Fibroblast of villous mesenchyme (primary cell): Measurements from ENCODE around the gene GCSH. TPM values are rescaled to one million over a fixed set of nuclear protein-coding genes. Genes with fewer than 3 reads are reported as not detected.
A peak's percentile ranks its signal among the peaks of the same experiment; 100 is the strongest.

Source experiments
- DNase-seq: peaks from one replicate; pipeline ENCODE4 v3.0.0-alpha.2; 2010; ENCODE audit warnings: low read depth
- H3K4me3 ChIP-seq: 2 replicates; pipeline ENCODE4 v1.5.1; 2011; ENCODE audit warnings: low read depth, mild to moderate bottlenecking, low read length
- total RNA-seq: library from RNA; depleted of rRNA; stranded (reverse); fragments of >200 nt; gene quantifications from 2 replicates; pipeline ENCODE4 v1.2.3, GENCODE V29; 2012
- TF ChIP-seq, protein P1 (sequence below): IDR thresholded peaks from 2 replicates; pipeline ENCODE4 v1.5.1; 2012; ENCODE audit warnings: low read depth, mild to moderate bottlenecking, low read length; ENCODE audit not compliant: insufficient read depth

The GCSH gene
- total RNA-seq, 1 donor, result 21.2 TPM

DNA sequence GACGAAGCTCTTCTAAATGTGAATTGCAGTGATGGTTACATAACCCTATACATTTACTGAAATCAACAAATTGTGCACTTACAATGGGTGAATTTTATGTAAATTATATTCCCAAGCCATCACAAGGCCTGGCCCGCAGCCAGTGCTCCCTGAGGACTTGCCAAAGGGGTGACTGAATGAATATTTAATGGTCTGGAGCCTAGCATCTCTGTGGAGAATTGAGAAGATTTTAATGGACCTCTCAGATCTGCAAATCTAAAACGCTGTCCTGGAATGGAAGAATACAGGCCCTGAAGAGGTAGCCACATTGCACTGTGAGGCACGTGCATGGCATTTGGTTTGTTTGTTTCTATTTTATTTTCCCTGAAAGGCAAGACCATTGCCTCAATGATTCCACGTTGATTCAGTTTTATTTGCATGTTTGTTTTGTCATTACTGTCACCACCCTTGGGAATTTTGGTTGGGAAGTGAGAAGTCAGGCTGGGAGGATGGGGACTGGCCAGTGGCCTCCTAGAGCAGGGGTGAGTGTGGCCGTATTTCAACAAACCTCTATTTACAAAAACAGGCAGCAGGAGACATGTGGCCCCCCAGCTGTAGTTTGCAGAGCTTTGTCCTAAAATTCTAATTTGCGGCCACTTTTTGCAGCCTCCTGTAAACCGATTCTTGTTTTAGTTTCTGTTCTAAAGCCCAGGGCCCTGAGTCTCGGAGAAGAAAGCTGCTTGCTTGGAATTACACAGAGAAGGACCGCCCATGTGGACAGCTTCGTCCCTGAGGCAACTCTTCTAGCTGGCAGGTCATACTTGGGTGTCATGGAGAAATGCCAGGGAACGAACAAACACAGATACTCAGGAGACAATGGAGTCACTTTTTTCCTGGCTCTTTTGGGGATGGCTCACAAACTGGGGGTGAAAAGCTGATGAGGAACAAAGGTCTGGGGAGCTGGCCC, 40.5 kb upstream of the GCSH start:
- peak; percentile 67 for DNase-seq
- H3K4me3 ChIP-seq, result peak overlapping the region; percentile 24

DNA sequence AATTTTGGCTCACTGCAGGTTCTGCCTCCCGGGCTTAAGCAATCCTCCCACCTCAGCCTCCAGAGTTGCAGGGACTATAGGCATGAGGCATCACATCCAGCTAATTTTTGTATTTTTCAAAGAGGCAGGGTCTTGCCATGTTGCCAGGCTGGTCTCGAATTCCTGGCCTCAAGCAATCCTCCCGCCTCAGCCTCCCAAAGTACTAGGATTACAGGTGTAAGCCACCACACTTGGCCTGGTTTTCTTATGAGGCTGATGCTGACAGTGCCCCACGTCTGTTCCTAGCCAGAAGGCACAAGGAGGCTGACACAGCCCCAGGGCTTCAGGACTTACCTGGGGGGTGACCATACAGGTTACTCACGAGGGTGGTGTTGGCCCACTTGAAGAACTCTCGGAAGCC, 33.9 kb upstream of the GCSH start:
- TF ChIP-seq, protein P1, sequence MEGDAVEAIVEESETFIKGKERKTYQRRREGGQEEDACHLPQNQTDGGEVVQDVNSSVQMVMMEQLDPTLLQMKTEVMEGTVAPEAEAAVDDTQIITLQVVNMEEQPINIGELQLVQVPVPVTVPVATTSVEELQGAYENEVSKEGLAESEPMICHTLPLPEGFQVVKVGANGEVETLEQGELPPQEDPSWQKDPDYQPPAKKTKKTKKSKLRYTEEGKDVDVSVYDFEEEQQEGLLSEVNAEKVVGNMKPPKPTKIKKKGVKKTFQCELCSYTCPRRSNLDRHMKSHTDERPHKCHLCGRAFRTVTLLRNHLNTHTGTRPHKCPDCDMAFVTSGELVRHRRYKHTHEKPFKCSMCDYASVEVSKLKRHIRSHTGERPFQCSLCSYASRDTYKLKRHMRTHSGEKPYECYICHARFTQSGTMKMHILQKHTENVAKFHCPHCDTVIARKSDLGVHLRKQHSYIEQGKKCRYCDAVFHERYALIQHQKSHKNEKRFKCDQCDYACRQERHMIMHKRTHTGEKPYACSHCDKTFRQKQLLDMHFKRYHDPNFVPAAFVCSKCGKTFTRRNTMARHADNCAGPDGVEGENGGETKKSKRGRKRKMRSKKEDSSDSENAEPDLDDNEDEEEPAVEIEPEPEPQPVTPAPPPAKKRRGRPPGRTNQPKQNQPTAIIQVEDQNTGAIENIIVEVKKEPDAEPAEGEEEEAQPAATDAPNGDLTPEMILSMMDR, result no peak
- no peak for DNase-seq
- H3K4me3 ChIP-seq, result no peak overlapping the region

More for the DNA sequence above, 40.5 kb upstream of the GCSH start:
- TF ChIP-seq, protein P1, result no peak

- TF ChIP-seq, protein P1, result no peak
- no peak for DNase-seq
- no peak overlapping the region for H3K4me3 ChIP-seq
These were observed 32.7 kb upstream of the GCSH start for GRCh38 chr16:81128726-81129524.

DNA sequence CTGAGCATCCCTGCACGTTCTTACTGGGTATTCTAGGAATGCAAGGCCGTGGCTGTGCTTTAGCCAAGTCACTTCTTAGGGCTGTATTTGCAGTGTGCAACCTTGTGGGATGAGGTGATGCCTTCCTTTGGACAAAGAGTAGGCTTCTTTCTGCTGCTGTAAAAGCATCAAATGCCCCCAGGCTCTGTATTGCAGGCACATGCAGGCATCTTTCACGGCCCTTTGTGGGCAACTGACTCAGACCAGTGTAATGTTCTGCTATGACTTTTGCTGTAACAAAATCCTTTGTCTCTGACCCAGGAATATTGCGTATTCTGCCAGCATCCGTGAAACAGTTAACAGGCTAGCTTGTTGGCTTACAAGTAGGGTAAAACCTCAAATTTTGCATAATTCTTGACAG, 30.9 kb upstream of the GCSH start:
- DNase-seq, result no peak
- no peak overlapping the region for H3K4me3 ChIP-seq
- TF ChIP-seq, protein P1, result no peak

DNA sequence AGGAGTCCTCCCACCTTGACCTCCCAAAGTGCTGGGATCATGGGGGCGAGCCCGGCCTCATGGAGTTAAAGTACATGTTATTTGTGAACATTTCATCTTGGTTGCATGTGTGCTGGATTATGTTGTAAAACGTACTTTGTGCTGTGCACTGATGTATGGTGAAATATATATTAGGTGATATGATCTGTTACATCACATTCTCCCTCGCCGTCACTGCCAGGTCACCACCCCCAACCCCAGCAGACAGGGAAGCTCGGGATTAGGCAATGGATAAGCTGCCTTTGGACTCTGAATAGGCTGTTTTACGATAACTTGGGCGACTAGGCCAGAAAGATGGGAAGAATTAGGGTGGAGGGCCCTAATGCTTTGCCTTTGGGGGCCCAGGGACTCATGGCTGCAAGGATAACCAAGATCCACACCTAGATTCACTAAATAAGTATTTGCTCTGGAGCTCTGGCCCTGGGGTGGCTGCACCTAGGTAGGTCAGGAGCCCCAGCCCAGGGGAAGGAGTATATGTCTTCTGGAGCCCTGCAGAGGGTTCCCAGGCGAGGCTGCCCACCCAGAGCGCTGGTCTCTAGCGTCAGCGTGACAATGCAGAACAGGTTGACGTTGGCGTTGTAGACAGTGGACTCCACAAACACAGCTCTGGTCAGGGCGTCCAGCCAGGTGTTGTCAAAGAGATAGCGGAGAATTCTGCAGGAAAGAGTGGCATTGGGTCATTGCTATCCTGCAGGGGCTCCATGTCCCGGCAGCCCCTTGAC, 27.1 kb upstream of the GCSH start:
- no peak overlapping the region for H3K4me3 ChIP-seq
- TF ChIP-seq, protein P1, result no peak
- peak; percentile 68 for DNase-seq

DNA sequence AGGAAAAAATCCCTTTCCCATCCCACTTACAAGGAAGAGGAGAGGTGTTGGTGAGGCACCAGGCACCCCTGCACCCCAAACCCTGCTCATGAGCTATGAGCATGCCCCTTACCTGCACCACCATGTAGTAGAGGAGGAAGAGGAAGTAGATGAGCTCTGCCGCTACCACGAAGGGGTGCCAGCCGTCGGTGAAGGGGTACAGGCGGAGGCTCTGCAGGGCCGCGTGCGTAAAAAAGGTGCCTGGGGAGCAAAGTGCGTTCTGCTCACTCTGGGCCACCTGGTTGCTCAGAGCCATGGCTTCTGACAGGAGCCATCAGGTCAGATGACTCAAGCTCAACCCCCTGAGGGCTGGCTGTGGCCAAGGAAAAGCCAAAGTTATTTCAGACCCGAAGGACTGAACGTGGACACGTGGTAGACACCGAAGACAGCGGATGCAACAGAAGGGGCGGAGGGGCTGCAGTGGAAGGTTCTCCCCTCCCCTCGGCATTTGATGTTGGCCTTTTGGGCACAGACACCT, 25.3 kb upstream of the GCSH start:
- DNase-seq, result no peak
- TF ChIP-seq, protein P1, result no peak
- no peak overlapping the region for H3K4me3 ChIP-seq
